ENCODE data around the gene CNOT6.
"Not testable (repeated sequence)": the region's sequence is repeated elsewhere in the genome, so short reads cannot be mapped to it uniquely, and the experiment has no call there.

The CNOT6 gene

GRCh38 chr5:180464603-180464970, 29.6 kb upstream of the CNOT6 start:
- H3K79me2 ChIP-seq (ENCODE audit: insufficient read depth, low read depth), result no peaks in the 10 kb centered on the region
- H4K20me1 ChIP-seq (ENCODE audit: insufficient read depth), result no peaks in the 10 kb centered on the region
- no peak overlapping the region for H2AFZ ChIP-seq (ENCODE audit: low read depth)
- no peaks in the 10 kb centered on the region for H3K36me3 ChIP-seq (ENCODE audit: insufficient read depth)
- H3K27ac ChIP-seq, result no peak overlapping the region
- no peak overlapping the region for H3K4me3 ChIP-seq (IDR thresholded peaks at IDR 0.05; ENCODE audit: insufficient read depth, low read depth, low read length)
- H3K4me2 ChIP-seq, result no peak overlapping the region
- H3K27me3 ChIP-seq (ENCODE audit: insufficient read depth, low read depth), result no peaks in the 10 kb centered on the region
- no peak for TF ChIP-seq CTCF (conservative IDR thresholded peaks at IDR 0.05; ENCODE audit: low read depth, low read length)
- H3K4me1 ChIP-seq (ENCODE audit: low read depth, poor library complexity, severe bottlenecking), result no peaks in the 10 kb centered on the region
- H3K9ac ChIP-seq, result no peak overlapping the region

- not testable (repeated sequence) for H3K27me3 ChIP-seq (ENCODE audit: insufficient read depth, low read depth); H4K20me1 ChIP-seq (ENCODE audit: insufficient read depth); H3K36me3 ChIP-seq (ENCODE audit: insufficient read depth); H3K79me2 ChIP-seq (ENCODE audit: insufficient read depth, low read depth); H3K4me3 ChIP-seq (IDR thresholded peaks at IDR 0.05; ENCODE audit: insufficient read depth, low read depth, low read length); H3K27ac ChIP-seq; H2AFZ ChIP-seq (ENCODE audit: low read depth); H3K4me2 ChIP-seq; H3K4me1 ChIP-seq (ENCODE audit: low read depth, poor library complexity, severe bottlenecking); H3K9ac ChIP-seq
These were observed 29.1 kb upstream of the CNOT6 start for GRCh38 chr5:180465052-180465451.

GRCh38 chr5:180466316-180466715, 27.9 kb upstream of the CNOT6 start:
- Histone ChIP-seq H3K79me2 (ENCODE audit: insufficient read depth, low read depth) (no peaks in the 10 kb centered on the region), H3K27me3 (ENCODE audit: insufficient read depth, low read depth) (no peaks in the 10 kb centered on the region), H4K20me1 (ENCODE audit: insufficient read depth) (no peaks in the 10 kb centered on the region), H3K4me1 (ENCODE audit: low read depth, poor library complexity, severe bottlenecking) (no peaks in the 10 kb centered on the region), H3K36me3 (ENCODE audit: insufficient read depth) (no peaks in the 10 kb centered on the region), H3K9ac (no peak overlapping the region), H3K4me2 (no peak overlapping the region), H2AFZ (ENCODE audit: low read depth) (no peak overlapping the region), H3K4me3 (IDR thresholded peaks at IDR 0.05; ENCODE audit: insufficient read depth, low read depth, low read length) (no peak overlapping the region), H3K27ac (no peak overlapping the region)
- TF ChIP-seq CTCF (conservative IDR thresholded peaks at IDR 0.05; ENCODE audit: low read depth, low read length), result no peak

- no peak overlapping the region for H3K4me3 ChIP-seq (IDR thresholded peaks at IDR 0.05; ENCODE audit: insufficient read depth, low read depth, low read length)
- H3K9ac ChIP-seq, result no peak overlapping the region
- no peak overlapping the region for H2AFZ ChIP-seq (ENCODE audit: low read depth)
- no peak overlapping the region for H3K27ac ChIP-seq
- no peaks in the 10 kb centered on the region for H4K20me1 ChIP-seq (ENCODE audit: insufficient read depth)
- no peaks in the 10 kb centered on the region for H3K4me1 ChIP-seq (ENCODE audit: low read depth, poor library complexity, severe bottlenecking)
- no peaks in the 10 kb centered on the region for H3K79me2 ChIP-seq (ENCODE audit: insufficient read depth, low read depth)
- TF ChIP-seq CTCF (conservative IDR thresholded peaks at IDR 0.05; ENCODE audit: low read depth, low read length), result no peak
- no peaks in the 10 kb centered on the region for H3K36me3 ChIP-seq (ENCODE audit: insufficient read depth)
- H3K4me2 ChIP-seq, result no peak overlapping the region
- no peaks in the 10 kb centered on the region for H3K27me3 ChIP-seq (ENCODE audit: insufficient read depth, low read depth)
These were observed 26.9 kb upstream of the CNOT6 start for GRCh38 chr5:180467028-180467975.

All from KMS-11 (cell line).